GM10266 (cell line): ENCODE measurements around the gene ESPN.

Experiments
- DNase-seq: peaks from one replicate; pipeline ENCODE4 v3.0.0; 2012; ENCODE audit errors: extremely low spot score
- TF ChIP-seq, protein P1 (sequence below): IDR thresholded peaks from 2 replicates; pipeline ENCODE4 v1.5.1; 2012; ENCODE audit warnings: mild to moderate bottlenecking, low read depth; ENCODE audit not compliant: control insufficient read depth, insufficient read depth; ENCODE audit errors: missing control alignments

ESPN gene

DNA sequence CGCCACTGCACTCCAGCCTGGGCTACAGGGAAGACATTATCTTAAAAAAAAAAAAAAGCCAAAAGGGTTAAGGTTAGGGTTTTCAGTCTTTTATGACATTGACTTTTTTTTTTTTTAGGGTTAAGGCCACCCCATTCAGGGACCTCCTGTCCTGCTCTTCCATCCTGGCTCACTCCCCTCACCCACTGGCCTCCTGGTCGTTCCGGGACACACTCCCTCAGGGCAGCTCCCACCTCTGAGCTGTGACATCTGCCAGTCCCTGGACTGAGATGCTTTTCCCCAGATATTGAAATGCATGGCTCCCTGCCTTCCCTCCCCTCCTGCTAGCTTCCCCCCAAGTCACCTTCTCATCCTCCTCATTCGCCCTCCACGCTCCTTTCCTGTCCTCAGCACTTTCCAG, 57.2 kb downstream of the ESPN start:
- TF ChIP-seq, protein P1, sequence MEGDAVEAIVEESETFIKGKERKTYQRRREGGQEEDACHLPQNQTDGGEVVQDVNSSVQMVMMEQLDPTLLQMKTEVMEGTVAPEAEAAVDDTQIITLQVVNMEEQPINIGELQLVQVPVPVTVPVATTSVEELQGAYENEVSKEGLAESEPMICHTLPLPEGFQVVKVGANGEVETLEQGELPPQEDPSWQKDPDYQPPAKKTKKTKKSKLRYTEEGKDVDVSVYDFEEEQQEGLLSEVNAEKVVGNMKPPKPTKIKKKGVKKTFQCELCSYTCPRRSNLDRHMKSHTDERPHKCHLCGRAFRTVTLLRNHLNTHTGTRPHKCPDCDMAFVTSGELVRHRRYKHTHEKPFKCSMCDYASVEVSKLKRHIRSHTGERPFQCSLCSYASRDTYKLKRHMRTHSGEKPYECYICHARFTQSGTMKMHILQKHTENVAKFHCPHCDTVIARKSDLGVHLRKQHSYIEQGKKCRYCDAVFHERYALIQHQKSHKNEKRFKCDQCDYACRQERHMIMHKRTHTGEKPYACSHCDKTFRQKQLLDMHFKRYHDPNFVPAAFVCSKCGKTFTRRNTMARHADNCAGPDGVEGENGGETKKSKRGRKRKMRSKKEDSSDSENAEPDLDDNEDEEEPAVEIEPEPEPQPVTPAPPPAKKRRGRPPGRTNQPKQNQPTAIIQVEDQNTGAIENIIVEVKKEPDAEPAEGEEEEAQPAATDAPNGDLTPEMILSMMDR, result no peak
- no peak for DNase-seq

GRCh38 chr1:6483017-6483760, 58.6 kb downstream of the ESPN start:
- TF ChIP-seq, protein P1, result no peak
- DNase-seq, result no peak

- no peak for DNase-seq
- TF ChIP-seq, protein P1, result no peak
Measured at GRCh38 chr1:6483761-6484117, 59.2 kb downstream of the ESPN start.

GRCh38 chr1:6484826-6485167, 60.2 kb downstream of the ESPN start:
- TF ChIP-seq, protein P1, result no peak
- DNase-seq, result no peak

- DNase-seq, result no peak
- TF ChIP-seq, protein P1, result no peak
Measured at GRCh38 chr1:6485168-6486101, 60.9 kb downstream of the ESPN start.

DNA sequence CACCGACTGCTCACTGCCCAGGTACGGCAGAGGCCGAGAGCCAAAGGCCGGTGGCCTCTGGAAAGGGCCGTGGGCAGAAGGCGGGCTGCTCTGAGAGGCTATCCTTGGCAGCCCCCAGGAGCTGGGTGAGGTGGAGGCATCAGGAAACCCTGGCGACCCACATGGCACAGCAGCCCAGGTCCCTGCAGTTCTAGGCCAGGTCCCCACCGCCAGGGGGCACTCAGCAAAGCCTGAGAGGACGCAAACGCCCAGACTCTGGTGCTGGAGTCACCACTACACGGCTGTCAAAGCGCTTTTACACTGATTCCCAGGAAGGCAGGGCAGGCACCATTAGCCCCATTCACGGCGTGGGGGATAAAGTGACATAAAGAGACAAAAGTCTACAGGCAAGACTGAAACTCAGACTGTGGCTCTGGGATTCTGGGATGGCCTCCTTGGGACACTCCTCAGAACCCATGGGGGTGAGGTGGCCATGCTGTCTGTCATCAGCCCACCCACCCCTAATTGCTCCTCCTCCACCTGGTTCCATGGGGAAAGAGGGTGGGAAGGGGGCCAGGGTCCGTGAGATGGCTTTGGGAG, 61.9 kb downstream of the ESPN start:
- peak; percentile 92 for DNase-seq
- TF ChIP-seq, protein P1, result peak; percentile 91
